RPMI7951 (cell line): Measurements from ENCODE around the gene PTPN1. TPM values are rescaled to one million over a fixed set of nuclear protein-coding genes. Genes with fewer than 3 reads are reported as not detected.
A peak's percentile ranks its signal among the peaks of the same experiment; 100 is the strongest.

Source experiments
- DNase-seq: peaks from one replicate; pipeline ENCODE4 v3.0.0-alpha.2; 2012; ENCODE audit warnings: low read depth
- total RNA-seq: library from RNA; depleted of rRNA; stranded (reverse); fragments of >200 nt; shearing (Covaris generic); gene quantifications from 2 replicates; pipeline ENCODE4 v1.2.3, GENCODE V29; 2014

The PTPN1 gene
- total RNA-seq, 1 experiment from 2014 or later, result 42.2 TPM

DNA sequence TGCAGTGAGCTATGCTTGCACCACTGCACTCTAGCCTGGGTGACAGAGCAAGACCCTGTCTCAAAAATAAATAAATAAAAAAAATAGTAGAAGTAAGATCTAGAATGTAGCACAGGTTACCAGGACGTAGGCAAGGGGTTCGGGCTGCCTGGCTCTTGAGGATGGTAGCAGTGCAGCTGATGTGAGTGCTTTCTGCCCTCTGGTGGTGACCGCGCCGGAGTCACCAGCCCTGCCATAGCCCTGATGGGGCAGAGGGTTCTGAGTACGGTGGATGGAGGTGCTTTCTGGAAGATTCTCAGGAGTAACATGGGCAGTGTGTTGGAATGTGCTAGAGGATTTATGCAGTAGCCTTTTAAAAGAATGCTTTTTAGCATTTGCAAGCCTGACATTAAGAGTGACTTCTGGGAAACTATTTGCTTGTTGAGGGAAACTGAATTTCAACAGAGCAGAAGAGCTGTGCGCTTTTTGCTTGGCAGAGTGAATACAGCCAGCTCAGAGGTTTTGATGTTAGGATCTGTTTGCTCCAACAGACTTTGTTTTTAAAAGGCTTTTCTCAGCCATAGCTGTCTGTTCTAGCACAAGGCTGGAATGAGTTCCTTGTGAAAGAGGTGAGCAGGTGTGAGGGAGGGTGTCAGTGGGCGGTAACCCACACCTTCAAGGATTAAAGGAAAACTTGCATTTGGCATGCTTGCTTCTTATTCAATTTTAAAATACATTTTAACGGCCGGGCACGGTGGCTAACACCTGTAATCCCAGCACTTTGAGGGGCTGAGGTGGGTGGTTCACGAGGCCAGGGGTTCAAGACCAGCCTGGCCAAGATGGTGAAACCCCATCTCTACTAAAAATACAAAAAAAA is 65.9 kb downstream of the PTPN1 start:
- peak; percentile 65 for DNase-seq

DNA sequence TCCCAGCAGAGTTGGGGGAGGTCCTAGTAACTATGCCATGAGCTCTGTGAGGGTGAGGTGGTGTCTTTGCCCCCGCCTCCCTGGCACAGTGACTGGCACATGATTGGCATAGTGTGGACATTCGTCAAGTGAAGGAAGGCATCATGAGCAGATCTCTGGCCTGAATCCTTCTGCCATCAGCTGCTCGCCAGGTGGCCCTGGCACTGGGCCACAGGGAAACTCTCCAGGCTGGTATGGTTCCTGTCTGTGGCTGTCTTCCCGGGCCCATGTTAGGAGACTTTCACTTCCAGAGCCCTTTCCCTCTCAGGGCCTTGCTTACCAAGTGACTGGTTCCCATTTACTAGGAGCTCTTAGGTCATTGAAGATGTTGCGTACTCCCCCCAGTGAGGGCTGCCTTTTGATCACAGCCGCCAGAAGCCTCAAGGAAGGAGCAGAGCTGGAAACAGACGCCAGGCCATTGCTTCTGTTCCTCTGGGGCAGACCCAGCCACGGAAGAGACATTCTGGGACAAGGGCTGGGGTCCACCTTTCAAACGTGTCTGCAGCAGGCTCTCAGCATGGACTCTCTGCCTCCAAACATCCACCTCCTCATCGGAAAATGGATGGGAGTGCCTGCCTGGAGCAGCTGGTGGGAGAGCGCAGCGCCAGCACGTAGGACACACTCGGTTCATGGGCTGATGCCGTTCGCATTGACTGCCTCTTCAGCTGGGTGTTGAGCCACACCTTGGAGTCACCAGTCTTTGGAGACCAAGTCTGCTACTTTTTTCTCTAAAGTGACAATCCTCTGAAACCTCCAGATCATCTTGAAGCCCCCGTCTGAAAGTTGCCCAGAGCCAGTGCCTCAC is 67.2 kb downstream of the PTPN1 start:
- DNase-seq, result peak; percentile 70

DNA sequence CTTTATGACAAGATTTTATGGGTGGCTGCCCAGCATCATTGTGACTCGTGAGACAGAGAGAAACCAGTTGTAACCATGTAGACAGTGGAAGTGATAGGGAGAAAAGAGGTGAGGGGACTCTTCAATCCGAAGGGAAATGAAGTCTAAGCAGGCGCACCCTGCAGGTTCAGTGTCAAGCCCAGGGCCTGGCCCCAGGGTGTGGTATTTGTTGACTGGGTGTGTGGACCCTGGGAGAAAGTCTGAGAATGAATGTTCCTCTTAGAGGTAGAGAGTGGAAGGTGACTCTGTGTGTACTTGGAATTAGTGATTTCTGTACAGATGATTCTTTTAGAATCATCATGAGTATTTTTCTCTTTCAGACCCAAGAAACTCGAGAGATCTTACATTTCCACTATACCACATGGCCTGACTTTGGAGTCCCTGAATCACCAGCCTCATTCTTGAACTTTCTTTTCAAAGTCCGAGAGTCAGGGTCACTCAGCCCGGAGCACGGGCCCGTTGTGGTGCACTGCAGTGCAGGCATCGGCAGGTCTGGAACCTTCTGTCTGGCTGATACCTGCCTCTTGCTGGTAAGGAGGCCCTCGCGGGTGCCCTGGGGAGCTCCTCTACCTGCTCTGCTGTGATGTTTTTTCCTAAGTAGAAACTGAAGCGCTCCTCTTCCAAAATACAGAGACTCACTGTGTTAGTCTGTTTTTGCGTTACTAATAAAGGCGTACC is 68.0 kb downstream of the PTPN1 start:
- DNase-seq, result no peak

DNA sequence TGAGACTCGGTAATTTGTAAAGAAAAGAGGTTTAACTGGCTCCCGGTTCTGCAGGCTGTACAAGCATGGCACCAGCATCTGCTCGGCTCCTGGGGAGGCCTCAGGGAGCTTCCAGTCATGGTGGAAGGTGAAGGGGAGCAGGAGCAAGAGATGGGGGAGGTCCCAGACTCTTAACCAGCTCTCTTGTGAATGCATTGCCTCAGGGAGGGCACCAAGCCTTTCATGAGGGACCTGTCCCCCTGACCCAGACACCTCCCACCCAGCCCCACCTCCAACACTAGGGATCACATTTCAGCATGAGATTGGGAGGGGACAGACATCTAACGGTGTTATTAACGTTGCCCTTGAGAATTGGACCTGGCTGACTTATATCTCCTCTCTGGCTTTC is 68.6 kb downstream of the PTPN1 start:
- DNase-seq, result no peak

DNA sequence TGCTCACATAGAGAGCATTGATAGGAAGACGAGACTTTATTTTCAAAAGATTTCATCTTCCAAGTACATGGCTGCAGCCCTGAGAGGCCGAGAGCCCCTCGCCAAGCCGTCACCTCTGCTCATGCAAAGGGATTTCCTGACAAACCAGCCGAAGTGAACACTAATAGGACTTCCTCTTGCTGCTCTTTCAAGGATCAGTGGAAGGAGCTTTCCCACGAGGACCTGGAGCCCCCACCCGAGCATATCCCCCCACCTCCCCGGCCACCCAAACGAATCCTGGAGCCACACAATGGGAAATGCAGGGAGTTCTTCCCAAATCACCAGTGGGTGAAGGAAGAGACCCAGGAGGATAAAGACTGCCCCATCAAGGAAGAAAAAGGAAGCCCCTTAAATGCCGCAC is 69.3 kb downstream of the PTPN1 start:
- DNase-seq, result no peak

DNA sequence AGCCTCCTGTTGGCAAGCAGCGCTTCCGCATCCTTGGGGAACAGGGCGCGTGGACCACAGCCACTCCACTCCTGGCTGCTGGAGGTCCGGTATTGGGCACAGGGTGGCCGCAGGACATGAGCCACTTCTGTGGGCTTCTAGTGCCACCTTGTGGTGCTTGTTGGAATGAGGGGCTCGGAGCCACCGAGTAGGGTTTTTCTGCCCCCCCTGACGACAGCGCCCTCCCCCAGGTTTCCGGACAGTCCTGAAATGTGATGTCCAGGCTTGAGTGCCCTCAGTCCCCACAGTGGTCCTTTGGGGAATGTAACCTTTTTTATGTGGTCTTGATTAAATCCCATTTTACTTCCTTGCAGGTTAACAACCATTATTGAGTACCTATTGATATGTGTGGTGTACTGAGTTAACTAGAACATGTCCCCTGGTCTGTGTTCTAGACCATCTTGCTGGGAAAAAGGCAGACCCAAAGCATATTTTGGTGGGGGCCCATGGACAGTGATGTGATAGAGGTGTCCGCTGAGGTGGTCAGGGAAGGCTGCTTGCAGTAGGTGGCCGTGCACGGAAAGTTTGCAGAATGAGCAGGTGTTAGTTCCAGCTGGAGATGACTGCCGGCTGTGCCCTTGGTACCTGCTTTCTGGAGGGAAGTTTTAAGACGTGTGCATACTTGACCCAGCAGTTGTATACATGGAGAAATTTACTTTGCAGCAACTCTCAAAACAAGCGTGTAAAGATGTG is 70.0 kb downstream of the PTPN1 start:
- peak; percentile 68 for DNase-seq

DNA sequence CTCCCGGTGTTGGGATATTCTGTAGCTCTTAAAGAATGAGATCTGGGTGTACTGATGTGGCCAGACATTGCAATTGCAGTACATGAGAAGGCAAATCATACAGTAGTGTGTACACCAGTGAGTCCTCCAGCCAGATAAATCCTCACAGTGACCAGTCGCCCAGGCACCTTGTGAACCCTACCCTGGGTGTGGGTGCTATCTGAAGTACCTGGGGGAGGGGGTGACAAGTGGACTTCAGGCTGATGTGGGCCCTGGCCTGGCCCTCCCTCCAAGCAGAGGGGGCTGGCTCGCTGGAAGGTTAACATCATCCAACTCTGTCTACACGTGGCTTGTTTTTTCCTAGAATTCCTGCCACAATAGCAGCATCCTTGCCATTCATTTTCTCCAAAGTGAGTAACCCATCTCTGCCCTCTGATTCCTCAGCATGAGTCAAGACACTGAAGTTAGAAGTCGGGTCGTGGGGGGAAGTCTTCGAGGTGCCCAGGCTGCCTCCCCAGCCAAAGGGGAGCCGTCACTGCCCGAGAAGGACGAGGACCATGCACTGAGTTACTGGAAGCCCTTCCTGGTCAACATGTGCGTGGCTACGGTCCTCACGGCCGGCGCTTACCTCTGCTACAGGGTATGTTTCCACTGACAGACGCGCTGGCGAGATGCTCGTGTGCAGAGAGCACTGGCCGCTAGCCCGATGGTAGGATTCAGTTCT is 70.8 kb downstream of the PTPN1 start:
- no peak for DNase-seq

DNA sequence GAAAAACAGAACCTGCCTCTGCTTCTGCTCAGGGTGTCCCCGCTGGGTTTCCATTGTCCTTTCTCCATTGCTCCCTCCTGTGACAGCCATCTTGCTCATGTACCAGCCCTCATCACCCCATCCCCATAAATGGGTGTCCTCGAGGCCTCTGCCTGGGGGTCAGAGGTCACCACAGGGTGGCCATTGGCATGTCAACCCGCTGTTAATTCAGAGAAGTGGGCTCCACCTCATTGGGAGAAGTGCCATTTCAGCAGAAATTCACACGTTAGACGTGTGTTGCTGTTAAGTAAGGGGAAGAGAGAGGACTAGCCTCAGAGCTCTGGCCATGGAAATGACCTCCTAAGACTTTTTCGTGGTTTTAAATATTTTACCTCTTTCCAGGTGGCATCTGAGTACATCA is 71.9 kb downstream of the PTPN1 start:
- no peak for DNase-seq

DNA sequence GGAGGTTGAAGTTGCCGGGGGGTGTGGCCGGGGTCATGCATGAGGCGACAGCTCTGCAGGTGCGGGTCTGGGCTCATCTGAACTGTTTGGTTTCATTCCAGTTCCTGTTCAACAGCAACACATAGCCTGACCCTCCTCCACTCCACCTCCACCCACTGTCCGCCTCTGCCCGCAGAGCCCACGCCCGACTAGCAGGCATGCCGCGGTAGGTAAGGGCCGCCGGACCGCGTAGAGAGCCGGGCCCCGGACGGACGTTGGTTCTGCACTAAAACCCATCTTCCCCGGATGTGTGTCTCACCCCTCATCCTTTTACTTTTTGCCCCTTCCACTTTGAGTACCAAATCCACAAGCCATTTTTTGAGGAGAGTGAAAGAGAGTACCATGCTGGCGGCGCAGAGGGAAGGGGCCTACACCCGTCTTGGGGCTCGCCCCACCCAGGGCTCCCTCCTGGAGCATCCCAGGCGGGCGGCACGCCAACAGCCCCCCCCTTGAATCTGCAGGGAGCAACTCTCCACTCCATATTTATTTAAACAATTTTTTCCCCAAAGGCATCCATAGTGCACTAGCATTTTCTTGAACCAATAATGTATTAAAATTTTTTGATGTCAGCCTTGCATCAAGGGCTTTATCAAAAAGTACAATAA is 72.5 kb downstream of the PTPN1 start:
- DNase-seq, result no peak

DNA sequence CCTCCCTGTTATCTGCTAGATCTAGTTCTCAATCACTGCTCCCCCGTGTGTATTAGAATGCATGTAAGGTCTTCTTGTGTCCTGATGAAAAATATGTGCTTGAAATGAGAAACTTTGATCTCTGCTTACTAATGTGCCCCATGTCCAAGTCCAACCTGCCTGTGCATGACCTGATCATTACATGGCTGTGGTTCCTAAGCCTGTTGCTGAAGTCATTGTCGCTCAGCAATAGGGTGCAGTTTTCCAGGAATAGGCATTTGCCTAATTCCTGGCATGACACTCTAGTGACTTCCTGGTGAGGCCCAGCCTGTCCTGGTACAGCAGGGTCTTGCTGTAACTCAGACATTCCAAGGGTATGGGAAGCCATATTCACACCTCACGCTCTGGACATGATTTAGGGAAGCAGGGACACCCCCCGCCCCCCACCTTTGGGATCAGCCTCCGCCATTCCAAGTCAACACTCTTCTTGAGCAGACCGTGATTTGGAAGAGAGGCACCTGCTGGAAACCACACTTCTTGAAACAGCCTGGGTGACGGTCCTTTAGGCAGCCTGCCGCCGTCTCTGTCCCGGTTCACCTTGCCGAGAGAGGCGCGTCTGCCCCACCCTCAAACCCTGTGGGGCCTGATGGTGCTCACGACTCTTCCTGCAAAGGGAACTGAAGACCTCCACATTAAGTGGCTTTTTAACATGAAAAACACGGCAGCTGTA is 73.4 kb downstream of the PTPN1 start:
- DNase-seq, result no peak

DNA sequence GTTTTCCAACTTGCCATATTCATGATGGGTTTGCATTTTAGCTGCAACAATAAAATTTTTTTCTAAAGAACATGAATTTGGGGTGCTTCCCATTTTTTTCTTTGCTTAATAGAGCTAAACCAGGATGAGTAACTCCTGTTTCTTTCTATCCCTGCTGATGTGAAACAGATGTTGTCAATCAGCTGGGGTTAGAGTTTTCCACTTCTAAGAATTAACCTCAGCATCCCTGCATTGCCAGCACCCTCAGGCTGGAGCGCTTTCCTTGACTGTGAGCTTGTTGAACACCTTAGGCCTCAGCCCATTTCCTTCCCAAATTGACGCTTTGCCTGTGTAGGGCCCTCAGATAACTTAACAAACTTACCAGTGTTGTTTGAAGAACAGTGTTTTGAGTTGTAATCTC is 74.5 kb downstream of the PTPN1 start:
- peak; percentile 67 for DNase-seq

DNA sequence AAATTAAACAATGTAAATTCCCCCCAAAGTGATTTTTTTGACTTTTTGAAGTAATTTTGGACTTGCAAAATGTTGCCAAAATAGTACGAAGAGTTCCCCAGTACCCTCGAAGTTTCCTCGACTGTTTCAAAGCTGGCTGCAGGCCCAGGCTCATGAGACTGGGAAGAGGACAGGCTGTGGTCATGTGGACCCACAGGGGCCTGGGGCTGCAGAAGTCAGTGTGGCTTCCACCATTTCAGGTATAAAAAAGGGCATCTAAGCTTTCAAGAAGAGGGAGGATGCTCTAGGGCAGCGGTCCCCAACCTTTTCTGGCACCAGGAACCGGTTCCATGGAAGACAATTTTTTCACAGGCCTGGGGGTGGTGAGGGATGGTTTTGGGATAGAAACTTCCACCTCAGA is 75.0 kb downstream of the PTPN1 start:
- DNase-seq, result no peak

DNA sequence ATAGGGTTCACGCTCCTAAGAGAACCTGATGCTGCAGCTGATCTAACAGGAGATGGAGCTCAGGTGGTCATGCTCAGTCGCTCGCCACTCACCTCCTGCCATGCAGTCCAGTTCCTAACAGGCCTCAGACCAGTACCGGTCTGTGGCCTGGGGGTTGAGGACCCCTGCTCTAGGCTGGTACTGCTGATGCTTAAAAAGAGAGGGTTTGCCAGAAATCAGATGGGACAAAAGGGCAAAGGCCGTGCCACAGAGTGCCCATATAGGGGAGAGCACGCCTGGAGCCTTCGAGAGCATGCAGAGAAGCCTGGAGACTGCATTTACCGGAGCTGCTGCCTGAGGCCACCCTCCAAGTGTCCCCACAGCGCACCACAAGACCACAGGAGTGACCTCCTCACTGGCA is 75.5 kb downstream of the PTPN1 start:
- no peak for DNase-seq

DNA sequence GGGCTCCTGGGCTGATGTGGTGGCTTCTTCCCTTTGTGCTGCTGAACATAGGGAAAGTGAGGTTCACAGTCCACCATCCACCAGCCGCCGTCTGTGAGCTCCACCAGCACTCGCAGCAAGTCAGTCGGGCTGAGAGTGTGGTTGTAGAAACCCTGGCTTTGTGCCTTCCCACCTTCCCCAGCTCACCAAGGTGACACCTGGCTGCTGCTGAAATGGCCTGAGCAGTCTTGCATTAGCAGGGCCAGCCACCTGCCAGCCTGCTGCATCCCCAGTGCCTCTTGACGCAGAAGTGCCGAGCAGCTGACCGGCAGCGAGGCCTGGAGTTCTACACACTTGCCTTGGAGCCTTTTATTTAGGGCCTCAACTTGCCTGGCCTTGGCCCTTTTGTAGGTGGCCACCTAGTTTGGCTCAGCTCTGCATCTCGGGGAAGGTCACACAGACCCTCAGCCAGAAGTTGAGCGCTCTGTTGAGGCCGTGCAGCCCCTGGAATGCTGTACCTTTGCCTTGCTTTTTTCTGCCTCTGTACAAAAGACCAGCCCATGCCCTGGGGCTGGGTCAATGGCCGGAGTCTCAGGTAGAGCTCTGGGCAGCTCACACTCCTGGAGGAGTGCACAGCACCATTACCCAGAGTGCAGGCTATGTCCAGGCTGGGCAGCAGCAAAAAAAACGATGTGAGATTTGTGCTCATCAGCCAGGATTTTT is 76.5 kb downstream of the PTPN1 start:
- DNase-seq, result no peak

DNA sequence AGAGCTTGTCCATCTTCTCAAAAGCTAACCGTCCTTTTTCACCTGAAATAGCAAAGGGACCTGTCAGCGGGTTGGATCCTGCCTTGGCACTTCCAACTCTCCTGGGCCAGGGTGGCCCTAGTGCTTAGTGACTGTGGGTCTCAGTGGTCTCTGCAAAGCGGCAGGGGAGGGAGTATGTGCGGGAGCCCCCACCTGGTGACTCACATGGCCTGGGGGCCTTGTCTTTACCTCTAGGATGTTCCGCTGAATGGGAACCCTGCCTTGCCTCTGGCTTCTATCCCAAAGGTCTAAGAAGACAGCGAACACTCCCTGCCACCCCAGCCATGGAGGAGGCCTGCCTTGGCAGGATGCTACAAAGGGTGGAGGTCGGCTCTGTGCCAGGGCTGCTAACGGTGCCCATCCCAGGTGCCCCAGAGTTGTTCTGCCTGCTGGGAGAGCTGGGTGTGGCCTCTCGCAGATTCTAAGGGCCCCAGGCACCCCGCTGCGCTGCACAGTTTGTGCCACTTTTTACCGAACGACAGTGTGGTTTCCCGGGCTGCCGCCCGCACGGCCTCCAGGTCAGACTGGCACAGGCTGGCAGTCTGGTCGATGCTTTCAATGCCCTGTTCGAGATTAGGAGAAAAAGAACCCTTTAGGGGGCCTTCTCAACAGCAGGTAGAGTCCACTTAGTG is 77.2 kb downstream of the PTPN1 start:
- no peak for DNase-seq

DNA sequence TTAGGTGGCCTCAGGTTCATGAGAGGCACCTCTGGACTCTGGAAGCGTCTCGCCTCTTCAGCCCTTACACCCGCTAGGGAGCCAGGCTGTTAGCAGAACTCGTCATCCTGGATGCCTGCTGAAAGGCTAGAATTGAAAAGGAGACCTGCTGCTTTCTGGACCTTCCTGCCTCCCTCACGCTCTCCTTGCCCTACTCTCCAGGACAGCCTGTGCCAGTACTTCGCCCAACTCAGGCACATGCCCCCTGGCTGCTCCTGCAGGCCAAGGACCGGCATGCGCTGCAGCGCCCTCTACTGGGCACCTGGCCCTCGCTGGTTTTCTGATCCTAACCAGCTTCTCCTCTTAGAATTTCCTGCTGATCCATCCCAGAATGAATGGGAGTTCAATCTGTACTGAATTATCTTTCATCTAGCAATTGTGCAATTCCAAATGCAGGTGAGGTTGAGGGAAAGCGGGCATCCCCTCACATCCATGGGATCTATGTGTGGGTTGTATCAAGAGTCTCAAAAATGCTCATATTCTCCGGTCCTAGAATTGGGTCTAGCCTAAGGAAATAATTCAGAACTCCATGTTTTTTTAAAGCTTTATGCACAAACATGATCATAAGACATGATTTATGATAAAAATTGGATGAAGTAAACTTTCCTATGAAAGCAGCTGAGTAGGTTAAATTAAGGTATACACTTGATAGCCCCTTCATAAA is 78.0 kb downstream of the PTPN1 start:
- DNase-seq, result peak; percentile 51

DNA sequence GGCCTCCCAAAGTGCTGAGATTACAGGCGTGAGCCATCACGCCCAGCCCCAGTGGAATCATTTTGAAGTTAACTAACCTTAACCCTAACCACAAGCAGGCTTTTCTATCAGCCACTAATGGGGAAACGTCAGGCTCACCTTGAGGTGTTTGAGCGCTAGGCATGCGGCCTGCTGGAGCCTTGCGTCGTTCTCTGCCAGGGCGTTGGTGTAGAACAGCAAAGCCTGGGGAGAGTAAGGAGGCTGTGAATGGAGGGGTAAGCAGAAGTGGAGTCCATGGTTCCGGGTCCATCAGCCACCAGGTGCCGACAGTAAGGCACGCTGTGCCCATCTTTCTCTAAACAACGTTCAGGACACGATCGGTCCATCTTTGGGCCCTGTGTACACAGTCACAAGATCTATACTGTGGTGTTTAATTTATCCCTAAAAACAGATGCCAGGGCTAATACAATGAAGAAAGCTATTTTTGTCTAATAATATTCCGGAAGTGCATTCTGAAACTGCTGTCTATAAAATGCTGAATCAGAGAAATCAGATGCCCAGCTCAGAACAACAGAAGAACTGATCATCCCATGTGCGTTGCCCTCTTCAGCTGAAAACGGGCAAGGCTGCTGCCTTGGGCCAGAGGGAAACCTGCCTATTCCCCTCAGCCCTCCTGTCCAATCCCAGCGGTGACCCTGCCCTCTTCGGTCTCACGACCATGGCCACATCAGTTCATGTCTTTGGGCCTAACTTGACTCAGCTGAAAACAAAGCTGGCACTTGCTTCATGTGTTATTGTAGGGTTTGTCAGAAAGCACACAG is 79.6 kb downstream of the PTPN1 start:
- no peak for DNase-seq
